GM10266 (cell line): ENCODE data around the gene ADARB1.

ENCODE experiments used
- DNase-seq: peaks from one replicate; pipeline ENCODE4 v3.0.0; 2012; ENCODE audit errors: extremely low spot score
- CTCF ChIP-seq: IDR thresholded peaks from 2 replicates; pipeline ENCODE4 v1.5.1; 2012; ENCODE audit warnings: mild to moderate bottlenecking, low read depth; ENCODE audit not compliant: control insufficient read depth, insufficient read depth; ENCODE audit errors: missing control alignments

ADARB1 gene

GRCh38 chr21:45041351-45041805, 33.0 kb upstream of the ADARB1 start:
- TF ChIP-seq CTCF: no peak
- DNase-seq: no peak

DNA sequence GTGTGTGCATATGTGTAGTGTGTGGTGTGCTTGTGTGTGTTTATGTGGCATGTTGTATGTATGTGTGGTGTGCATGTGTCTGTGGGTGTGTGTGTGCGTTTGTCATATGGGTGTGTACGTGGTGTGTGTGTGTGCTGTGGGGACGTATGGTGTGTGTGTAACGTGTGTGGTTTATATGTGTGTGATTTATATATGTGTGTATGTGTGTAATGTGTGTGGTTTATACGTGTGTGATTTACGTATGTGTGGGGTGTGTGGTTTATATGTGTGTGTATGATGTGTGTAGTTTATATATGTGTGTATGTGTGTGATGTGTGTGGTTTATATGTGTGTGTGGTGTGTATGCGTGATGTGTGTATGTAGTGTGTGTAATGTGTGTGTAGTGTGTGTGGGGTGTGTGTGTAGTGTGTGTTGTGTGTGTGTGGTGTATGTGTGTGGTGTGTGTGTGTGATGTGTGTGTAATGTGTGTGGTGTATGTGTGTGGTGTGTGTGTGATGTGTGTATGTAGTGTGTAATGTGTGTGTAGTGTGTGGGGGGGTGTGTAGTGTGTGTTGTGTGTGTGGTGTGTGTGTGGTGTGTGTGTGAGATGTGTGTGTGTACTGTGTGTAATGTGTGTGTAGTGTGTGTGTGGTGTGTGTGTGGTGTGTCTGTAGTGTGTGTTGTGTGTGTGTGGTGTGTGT, 32.3 kb upstream of the ADARB1 start:
- no peak for TF ChIP-seq CTCF
- DNase-seq: no peak

DNA sequence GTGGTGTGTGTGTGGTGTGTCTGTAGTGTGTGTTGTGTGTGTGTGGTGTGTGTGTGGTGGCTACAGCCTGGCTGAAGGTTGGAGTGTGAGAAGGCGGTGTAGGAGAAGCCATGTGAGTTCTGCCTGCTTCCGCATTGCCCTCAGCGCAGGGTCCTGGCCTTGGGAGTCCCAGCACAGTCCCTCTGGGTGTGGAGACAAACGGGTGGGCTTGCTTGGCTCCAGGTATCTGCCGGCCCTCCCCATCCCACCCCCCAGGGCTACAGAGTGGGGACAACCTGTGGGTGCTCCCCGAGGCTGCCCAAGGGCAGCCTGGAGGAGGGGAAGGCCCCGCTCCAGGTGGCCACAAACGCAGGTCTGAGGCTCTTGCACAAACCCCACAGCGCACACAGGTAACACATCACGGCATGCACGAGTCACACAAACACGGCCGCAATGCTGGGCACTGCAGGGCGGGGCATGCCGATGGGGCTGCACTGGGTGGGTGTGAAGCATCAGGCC, 31.7 kb upstream of the ADARB1 start:
- TF ChIP-seq CTCF: no peak
- DNase-seq: no peak

GRCh38 chr21:45043541-45044020, 30.8 kb upstream of the ADARB1 start:
- TF ChIP-seq CTCF: no peak
- no peak for DNase-seq

GRCh38 chr21:45045481-45045880, 28.9 kb upstream of the ADARB1 start:
- no peak for DNase-seq
- TF ChIP-seq CTCF: no peak

GRCh38 chr21:45047257-45047656, 27.1 kb upstream of the ADARB1 start:
- TF ChIP-seq CTCF: no peak
- DNase-seq: no peak

DNA sequence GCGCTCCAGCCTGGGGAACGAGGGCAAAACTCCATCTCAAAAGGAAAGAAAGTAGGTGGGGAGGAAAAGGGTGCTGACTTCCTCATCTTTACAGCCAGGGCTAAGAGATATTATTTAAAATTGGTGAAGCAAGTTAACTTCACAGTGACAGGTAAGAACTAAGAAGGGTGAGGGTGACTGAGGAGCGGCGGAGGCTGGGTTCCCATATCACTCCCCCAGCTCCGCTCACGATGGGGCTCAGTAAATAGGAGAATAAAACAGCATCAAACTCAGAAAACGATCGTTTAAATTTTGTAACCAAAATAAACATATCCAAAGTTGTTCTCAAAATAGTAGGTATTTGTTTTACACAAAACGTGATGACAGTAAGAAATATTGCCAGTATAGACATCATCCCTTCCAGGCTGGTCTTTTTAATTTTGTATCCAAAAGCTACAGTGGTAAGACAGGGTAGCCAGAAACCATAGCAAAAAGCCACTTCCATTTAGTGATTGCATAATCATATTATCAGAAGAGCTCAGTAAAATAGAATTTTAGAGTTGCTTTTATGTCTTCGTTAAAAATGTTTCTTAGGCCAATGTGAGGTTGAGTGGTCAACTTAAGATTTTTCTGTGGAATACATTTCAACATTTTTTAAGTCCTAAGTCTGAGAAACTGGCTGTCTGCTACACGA, 26.2 kb upstream of the ADARB1 start:
- DNase-seq: no peak
- TF ChIP-seq CTCF: no peak
